PFSK-1 (cell line): ENCODE measurements around the gene LITAFD.

Source experiments
- FOXP2 ChIP-seq: optimal IDR thresholded peaks from 2 replicates; pipeline ENCODE3; 2011; ENCODE audit warnings: borderline replicate concordance, control low read depth, inconsistent platforms; ENCODE audit not compliant: insufficient read depth; ENCODE audit errors: extremely low read length, extremely low read depth
- POLR2AphosphoS5 ChIP-seq: IDR thresholded peaks from 2 replicates; pipeline ENCODE4 v1.6.1; 2012; ENCODE audit warnings: low read depth, mild to moderate bottlenecking, control low read depth, low read length, moderate library complexity
- SIN3A ChIP-seq: IDR thresholded peaks from 2 replicates; pipeline ENCODE4 v1.6.1; 2012; ENCODE audit warnings: mild to moderate bottlenecking, low read length, moderate library complexity, borderline replicate concordance; ENCODE audit not compliant: insufficient read depth
- TAF1 ChIP-seq: IDR thresholded peaks from 2 replicates; pipeline ENCODE4 v1.6.1; 2012; ENCODE audit warnings: low read length, control low read depth, borderline replicate concordance; ENCODE audit not compliant: insufficient read depth
- TF ChIP-seq, protein P1 (sequence below), 2 experiments: IDR thresholded peaks; 2 replicates each; pipeline versions ENCODE4 v1.6.1 to v1.8.0; 2011 to 2012; ENCODE audit warnings: low read depth in 2 of 2, low read length in 2 of 2, control low read depth in 1 of 2, inconsistent platforms in 1 of 2, mild to moderate bottlenecking in 1 of 2, moderate library complexity in 1 of 2; ENCODE audit not compliant: insufficient read depth in 1 of 2

The LITAFD gene

DNA sequence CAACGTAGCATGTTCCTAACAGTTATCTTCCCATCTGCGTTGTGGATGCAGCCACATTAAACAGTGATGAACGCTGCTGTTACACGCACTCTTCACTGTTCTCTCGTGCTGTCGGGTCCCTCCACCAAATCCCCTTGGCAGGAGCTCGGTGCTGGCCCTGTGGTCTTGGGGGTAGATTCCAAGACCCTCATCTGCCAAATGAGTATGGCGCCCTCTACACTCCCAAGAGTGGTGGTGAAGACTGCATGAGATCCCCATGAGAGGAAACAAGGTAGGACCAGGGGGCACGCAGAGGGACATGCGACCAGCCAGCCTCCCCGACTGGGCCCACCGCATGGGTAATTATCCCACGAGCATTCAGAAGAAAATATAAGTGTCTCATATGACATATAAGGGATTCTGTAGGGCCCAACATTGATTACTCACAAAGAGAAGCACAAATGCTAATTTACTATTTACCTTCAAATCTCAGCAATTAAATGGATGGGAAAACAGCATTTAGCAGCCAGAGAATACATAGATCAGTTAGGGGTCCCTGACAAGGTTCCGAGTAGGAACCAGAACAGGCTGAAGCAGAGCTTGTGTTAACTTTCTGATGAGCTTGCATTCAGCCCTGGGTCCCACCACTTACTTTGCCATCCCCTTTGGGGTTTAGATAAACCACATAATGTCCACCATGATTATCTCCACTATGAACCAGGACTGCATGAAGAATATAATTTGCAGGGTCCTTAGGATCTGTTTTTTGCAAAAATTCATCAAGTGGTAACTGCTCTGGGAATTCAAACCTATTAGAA, 23.8 kb downstream of the LITAFD start:
- no peak for TF ChIP-seq SIN3A
- no peak for TF ChIP-seq POLR2AphosphoS5
- TF ChIP-seq, protein P1, sequence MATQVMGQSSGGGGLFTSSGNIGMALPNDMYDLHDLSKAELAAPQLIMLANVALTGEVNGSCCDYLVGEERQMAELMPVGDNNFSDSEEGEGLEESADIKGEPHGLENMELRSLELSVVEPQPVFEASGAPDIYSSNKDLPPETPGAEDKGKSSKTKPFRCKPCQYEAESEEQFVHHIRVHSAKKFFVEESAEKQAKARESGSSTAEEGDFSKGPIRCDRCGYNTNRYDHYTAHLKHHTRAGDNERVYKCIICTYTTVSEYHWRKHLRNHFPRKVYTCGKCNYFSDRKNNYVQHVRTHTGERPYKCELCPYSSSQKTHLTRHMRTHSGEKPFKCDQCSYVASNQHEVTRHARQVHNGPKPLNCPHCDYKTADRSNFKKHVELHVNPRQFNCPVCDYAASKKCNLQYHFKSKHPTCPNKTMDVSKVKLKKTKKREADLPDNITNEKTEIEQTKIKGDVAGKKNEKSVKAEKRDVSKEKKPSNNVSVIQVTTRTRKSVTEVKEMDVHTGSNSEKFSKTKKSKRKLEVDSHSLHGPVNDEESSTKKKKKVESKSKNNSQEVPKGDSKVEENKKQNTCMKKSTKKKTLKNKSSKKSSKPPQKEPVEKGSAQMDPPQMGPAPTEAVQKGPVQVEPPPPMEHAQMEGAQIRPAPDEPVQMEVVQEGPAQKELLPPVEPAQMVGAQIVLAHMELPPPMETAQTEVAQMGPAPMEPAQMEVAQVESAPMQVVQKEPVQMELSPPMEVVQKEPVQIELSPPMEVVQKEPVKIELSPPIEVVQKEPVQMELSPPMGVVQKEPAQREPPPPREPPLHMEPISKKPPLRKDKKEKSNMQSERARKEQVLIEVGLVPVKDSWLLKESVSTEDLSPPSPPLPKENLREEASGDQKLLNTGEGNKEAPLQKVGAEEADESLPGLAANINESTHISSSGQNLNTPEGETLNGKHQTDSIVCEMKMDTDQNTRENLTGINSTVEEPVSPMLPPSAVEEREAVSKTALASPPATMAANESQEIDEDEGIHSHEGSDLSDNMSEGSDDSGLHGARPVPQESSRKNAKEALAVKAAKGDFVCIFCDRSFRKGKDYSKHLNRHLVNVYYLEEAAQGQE (IDR thresholded peaks at IDR 0.05; ENCODE audit: insufficient read depth in 1 of 2, low read depth in 2 of 2, low read length in 2 of 2) = no peak
- TF ChIP-seq TAF1 = no peak
- no peak for TF ChIP-seq FOXP2

DNA sequence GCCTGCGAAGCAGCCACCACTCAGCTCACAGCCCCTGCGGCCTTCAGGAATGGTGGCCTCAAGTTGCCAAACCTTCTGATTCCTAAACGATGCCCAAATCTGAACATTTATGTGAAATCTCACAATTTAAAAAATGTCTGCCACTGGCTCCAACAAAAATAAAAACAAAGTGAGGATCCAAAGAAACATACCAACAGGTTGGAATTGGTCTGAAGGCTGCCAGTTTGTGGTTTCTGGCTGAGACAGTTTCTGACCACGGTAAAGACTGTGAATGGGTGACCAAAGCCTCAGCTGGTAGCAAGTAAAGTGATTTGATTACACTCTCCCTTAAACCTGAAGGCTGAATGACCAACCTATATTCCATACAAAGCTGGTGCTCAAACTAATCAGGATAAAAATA, 24.9 kb downstream of the LITAFD start:
- TF ChIP-seq SIN3A (no peak), POLR2AphosphoS5 (no peak), FOXP2 (no peak), TAF1 (no peak)
- TF ChIP-seq, protein P1 (IDR thresholded peaks at IDR 0.05; ENCODE audit: insufficient read depth in 1 of 2, low read depth in 2 of 2, low read length in 2 of 2) = no peak

DNA sequence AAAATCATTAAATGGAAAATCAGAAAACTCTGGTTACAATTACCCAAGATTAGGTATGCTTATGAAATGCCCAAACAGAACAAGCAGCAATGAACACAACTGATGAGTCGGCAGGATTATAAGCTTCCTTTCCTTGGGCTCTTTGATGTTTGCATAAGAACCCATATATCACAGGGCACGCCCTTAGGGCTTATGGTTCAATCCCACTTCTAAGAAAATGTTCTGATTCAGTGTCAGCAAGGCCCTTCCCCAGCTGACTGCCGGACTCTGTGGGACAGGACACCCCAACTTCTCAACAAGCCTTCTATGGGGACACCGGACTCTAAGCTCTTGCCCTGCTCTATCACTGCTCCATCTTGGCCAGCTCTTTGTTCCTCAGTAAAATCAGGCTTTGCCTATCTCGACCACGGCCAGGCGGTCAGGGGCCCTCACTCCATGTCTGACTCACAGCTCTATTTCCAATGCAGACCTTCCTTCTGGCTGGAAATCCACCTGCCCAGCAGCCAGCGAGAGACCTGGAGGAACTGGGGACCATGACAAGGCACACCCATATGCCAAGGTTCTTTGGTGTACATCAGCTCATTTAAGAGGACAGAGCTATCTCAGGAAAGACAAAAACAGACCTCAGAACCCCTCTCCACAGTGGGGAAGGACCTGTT, 26.8 kb downstream of the LITAFD start:
- no peak for TF ChIP-seq FOXP2
- no peak for TF ChIP-seq TAF1
- TF ChIP-seq, protein P1 (IDR thresholded peaks at IDR 0.05; ENCODE audit: insufficient read depth in 1 of 2, low read depth in 2 of 2, low read length in 2 of 2) = no peak
- no peak for TF ChIP-seq SIN3A
- no peak for TF ChIP-seq POLR2AphosphoS5

DNA sequence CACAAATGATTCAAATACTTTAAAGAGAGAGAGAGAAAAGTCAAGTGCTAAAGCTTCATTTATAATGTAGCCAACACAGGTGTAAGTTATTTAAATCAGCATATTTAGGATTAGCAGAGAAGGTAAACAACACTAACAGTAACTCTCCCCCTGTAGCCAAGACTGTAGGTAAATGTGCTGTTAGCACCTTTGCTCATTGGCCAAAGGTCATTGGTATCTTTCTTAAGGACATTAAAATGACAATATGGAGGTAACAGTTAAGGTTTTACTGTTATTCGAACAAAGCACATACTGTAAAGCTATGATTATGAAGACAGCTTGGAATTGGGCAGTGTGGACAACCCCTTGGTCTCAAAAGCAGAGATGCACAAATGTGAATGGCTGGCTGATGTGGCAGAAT, 28.7 kb downstream of the LITAFD start:
- TF ChIP-seq, protein P1 (IDR thresholded peaks at IDR 0.05; ENCODE audit: insufficient read depth in 1 of 2, low read depth in 2 of 2, low read length in 2 of 2) = no peak
- TF ChIP-seq POLR2AphosphoS5 (no peak), SIN3A (no peak), TAF1 (no peak), FOXP2 (no peak)
